GM18526 (cell line): Measurements from ENCODE around the gene CLIC3.

Experiments
- POLR2A ChIP-seq: IDR thresholded peaks from 3 replicates; pipeline ENCODE4 v1.6.1; 2011; ENCODE audit not compliant: insufficient read length; ENCODE audit errors: extremely low read depth

CLIC3 gene

GRCh38 chr9:136961279-136962065, 34.9 kb downstream of the CLIC3 start:
- no peak for TF ChIP-seq POLR2A

DNA sequence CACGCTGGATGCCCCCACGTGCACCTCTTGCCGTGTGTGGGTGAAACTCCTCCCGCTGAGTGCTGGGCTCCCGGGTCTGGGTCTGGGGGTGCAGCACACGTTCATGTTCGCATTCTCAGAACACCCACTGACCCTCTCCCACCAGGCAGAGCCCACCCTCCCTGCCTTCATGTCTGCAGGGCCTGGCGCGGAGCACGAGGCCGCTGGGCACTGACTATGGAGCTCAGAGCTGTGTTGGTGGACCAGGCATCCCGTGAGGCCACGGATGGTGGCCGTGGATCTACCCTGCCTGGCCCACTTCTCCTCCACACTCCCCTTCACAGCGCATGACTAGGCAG, 35.5 kb downstream of the CLIC3 start:
- no peak for TF ChIP-seq POLR2A

DNA sequence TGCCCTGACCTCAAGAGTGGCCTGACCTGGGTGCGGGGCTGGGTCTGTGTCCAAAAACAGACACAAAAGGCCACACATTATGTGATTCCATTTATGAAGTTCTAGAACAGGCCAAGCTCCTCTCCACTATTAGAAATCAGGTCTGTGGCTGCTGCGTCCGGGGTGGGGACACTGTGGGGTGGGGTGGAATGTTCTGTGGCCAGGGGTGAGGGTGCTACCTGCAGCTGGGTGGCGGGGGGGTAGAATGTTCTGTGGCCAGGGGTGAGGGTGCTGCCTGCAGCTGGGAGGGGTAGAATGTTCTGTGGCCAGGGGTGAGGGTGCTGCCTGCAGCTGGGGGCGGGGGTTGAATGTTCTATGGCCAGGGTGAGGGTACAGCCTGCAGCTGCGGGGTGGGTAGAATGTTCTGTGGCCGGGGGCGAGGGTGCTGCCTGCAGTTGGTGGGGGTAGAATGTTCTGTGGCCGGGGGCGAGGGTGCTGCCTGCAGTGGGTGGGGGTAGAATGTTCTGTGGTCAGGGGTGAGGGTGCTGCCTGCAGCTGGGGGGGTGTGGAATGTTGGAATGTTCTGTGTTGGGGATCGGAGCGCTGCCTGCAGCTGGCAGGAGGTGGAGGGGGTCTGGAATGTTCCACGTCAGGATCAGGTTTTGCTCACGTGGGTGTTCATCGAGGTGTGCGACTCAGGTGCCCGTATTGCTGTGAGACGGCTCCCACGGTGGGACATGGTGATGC, 36.0 kb downstream of the CLIC3 start:
- TF ChIP-seq POLR2A = no peak

- TF ChIP-seq POLR2A = no peak
These were observed 37.2 kb downstream of the CLIC3 start for GRCh38 chr9:136958898-136959850.

DNA sequence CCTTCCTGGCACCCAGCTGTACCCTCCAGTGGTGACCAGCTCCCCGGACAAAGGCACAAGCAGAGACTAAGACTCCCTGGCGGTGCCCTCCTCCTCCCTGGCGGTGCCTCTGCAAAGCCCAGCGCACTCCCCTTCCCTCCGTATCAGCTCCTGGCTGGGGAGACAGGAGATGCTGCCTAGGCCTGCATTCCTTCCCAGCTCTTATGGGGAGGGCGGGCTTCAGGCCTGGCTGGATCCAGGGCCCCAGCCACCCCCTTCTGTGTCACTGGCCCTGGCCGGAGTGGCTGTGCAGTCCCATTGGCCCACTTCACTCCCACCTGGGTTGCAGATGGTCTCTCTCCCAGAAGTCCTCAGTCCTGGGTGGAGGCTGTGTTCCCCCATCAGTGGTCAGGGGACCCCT, 37.9 kb downstream of the CLIC3 start:
- TF ChIP-seq POLR2A = no peak

DNA sequence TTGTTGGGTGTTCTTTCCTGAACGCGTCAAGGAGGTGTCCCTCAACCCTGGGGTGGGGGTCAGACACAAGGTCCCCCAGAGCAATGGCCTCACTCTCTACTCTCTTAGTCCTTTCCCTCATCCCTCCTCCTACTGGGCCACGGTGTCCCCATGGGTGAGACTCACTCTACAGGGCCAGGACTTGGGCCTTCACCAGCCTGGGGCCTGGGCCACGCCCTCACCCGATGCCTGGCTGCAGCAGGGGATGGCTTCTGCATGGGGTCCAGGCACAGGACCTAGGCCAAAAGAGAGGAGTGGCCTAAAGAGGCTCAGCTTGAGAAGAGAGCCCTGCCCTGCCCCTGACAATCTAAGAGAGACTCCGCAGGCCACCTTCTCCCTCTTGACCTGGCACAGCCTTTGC, 38.5 kb downstream of the CLIC3 start:
- no peak for TF ChIP-seq POLR2A

DNA sequence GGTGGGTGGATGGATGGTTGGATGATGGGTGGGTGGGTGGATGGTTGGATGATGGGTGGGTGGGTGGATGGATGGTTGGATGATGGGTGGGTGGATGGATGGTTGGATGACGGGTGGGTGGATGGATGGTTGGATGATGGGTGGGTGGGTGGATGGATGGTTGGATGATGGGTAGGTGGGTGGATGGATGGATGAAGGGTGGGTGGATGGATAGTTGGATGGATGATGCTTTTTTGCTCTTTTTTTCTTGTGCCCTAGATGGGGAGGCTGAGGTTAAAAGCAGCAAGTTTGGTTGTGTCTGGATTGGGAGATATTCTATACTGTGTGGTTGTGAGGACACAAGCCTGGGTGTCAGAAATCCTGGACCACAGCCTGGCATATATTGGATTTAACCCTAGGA, 38.9 kb downstream of the CLIC3 start:
- TF ChIP-seq POLR2A = no peak

DNA sequence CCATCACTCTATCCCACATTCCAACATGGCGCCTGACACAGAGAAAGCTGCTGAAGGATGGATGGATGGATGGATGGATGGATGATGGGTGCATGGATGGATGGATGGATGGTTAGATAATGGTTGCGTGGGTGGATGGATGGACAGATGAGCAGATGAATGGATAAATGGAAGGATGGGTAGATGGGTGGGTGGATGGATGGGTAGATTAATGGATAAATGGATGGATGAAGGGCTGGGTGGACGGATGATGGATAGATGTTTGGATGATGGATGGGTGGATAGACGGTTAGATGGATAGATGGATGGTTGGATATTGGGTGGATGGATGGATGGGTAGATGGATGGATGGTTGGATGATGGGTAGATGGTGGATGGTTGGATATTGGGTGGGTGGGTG, 39.8 kb downstream of the CLIC3 start:
- no peak for TF ChIP-seq POLR2A

DNA sequence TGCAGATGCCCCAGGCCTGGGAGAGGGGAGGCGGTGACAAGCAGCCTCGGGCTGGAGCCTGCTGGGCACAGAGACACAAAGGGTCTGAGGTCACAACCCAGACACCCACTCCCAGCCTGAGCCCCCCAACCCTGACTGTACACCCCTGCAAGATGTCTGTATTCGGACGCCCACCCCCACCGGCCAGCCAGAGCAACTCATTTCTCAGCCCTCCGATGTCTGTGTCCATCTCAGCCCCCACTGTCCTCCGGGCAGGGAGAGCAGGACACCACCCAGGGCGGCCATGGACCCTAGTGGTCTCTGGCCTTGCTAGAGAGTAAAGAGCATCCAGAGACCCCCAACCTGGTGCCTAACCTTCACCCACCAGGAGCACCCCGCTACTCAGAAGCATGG, 40.4 kb downstream of the CLIC3 start:
- TF ChIP-seq POLR2A = no peak

GRCh38 chr9:136955202-136955942, 41.0 kb downstream of the CLIC3 start:
- TF ChIP-seq POLR2A = no peak

DNA sequence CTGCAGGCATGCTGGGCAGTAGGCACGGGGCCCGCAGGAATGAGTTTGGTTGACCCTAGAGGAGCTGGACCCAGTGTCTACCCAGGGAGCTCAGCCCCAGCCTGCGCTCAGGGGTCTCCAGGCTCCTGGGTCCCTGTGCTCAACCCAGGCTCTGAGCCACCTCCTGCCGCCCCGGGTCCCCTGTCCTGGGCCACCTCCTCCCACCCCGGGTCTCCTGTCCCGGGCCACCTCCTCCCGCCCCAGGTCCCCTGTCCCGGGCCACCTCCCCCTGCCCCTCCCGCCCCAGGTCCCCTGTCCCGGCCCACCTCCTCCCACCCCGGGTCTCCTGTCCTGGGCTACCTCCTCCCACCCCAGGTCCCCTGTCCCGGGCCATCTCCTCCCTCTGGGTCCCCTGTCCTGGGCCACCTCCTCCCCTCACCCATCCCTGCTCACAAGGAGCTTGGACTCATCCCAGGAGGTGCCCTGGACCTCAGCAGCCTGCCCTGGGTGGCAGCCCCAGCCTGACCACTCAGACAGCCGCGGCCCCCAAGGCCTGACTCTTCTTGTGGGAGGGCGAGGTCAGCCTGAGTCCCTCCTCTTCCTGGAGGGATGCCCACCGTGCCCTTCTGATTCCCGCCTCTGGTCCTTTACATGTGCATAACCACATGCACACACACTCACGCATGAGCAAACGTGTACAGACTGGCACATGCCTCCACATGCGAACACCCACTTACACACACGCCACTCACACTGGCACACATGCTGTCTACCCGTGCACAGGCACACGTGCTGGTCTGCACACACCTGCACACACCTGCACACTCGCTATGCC, 41.9 kb downstream of the CLIC3 start:
- no peak for TF ChIP-seq POLR2A

DNA sequence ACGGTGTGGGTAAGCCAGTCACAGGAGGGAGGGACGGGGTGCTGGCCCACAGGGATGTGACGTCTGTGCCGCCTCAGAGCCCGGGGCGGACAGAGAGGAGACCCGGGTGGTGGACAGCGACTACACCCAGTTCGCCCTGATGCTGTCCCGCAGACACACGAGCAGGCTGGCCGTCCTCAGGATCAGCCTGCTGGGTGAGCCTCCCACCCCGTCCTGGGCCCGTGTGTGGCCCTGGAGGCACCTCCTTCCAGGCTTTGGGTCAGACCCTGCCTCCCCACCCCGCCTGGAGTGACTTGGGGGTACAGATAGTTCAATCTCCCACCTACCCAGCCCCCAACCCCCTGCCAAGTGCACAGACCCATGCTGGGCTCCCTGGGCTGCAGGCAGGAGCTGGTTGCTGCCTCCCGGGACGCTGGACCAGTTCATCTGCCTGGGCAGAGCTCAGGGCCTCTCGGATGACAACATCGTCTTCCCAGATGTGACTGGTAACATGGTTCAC, 42.5 kb downstream of the CLIC3 start:
- TF ChIP-seq POLR2A = no peak

- TF ChIP-seq POLR2A = no peak
These were observed 43.2 kb downstream of the CLIC3 start for GRCh38 chr9:136952876-136953770.

GRCh38 chr9:136952321-136952850, 44.0 kb downstream of the CLIC3 start:
- no peak for TF ChIP-seq POLR2A
